OCI-LY7 (cell line): Measurements from ENCODE around the gene ACE. TPM values are rescaled to one million over a fixed set of nuclear protein-coding genes. Genes with fewer than 3 reads are reported as not detected.

Source experiments
- BruUV-seq: library from RNA; stranded (reverse); fragments of 400-500 nt; replicated peaks from 2 replicates; lab custom pipeline; 2021; lab: Mats Ljungman, UMichigan
- CTCF ChIA-PET: fragments of 300-600 bp; sonication (Branson Sonifier 250); formaldehyde crosslinking; loops from one replicate; lab custom pipeline; 2022; ENCODE audit warnings: antibody characterized with exemption; ENCODE audit not compliant: unreplicated experiment; lab: Charles Lee
- POLR2A ChIA-PET: fragments of 300-600 bp; sonication (Branson Sonifier 250); formaldehyde crosslinking; loops from one replicate; lab custom pipeline; 2022; ENCODE audit warnings: antibody characterized with exemption; lab: Charles Lee
- DNase-seq: peaks from one replicate; pipeline ENCODE4 v3.0.0-alpha.2; 2015; ENCODE audit warnings: low spot score
- H2AFZ ChIP-seq: fragments of 200-600 bp; sonication (generic), shearing (Covaris generic); 2 replicates; pipeline ENCODE4 v1.6.1; 2014; ENCODE audit warnings: mild to moderate bottlenecking, antibody characterized with exemption, low read length, moderate library complexity
- H3K27ac ChIP-seq: fragments of 200-600 bp; sonication (generic); 2 replicates; pipeline ENCODE4 v1.5.1; 2014; ENCODE audit warnings: mixed run types, low read depth, mild to moderate bottlenecking, moderate library complexity, low read length, inconsistent platforms; ENCODE audit not compliant: poor library complexity, severe bottlenecking
- H3K36me3 ChIP-seq: fragments of 200-600 bp; sonication (generic); 2 replicates; pipeline ENCODE4 v1.6.1; 2014; ENCODE audit warnings: mild to moderate bottlenecking, antibody characterized with exemption, low read length, moderate library complexity, mixed read lengths; ENCODE audit not compliant: insufficient read depth
- H3K4me1 ChIP-seq: fragments of 200-600 bp; sonication (generic); 2 replicates; pipeline ENCODE4 v1.5.1; 2014; ENCODE audit warnings: mild to moderate bottlenecking, low read length; ENCODE audit not compliant: insufficient read depth, poor library complexity, severe bottlenecking
- H3K4me2 ChIP-seq: fragments of 200-600 bp; sonication (generic); 2 replicates; pipeline ENCODE4 v1.6.1; 2014; ENCODE audit warnings: mild to moderate bottlenecking, low read length
- H3K4me3 ChIP-seq: fragments of 200-600 bp; sonication (generic); 2 replicates; pipeline ENCODE4 v1.5.1; 2014; ENCODE audit warnings: mild to moderate bottlenecking, low read depth, low read length; ENCODE audit not compliant: poor library complexity, severe bottlenecking
- H3K79me2 ChIP-seq: fragments of 200-600 bp; sonication (generic); 2 replicates; pipeline ENCODE4 v1.6.1; 2016; ENCODE audit warnings: low read depth, mild to moderate bottlenecking, low read length, moderate library complexity, mixed read lengths; ENCODE audit not compliant: insufficient read depth
- H3K9me2 ChIP-seq: fragments of 200-600 bp; sonication (generic); 2 replicates; pipeline ENCODE4 v1.6.1; 2016; ENCODE audit warnings: mild to moderate bottlenecking, low read length, mixed read lengths; ENCODE audit not compliant: insufficient read depth
- H3K9me3 ChIP-seq: fragments of 200-600 bp; sonication (generic); 2 replicates; pipeline ENCODE4 v1.6.1; 2014; ENCODE audit warnings: mild to moderate bottlenecking, mixed run types, low read length, mixed read lengths
- H4K20me1 ChIP-seq: fragments of 200-600 bp; sonication (generic); 2 replicates; pipeline ENCODE4 v1.6.1; 2014; ENCODE audit warnings: mild to moderate bottlenecking, antibody characterized with exemption, low read length, moderate library complexity, mixed read lengths; ENCODE audit not compliant: insufficient read depth
- CTCF ChIP-seq: fragments of 200-600 bp; sonication (generic); conservative IDR thresholded peaks from 2 replicates; pipeline ENCODE4 v1.5.1; 2014; ENCODE audit warnings: mild to moderate bottlenecking, antibody characterized with exemption, low read length, moderate library complexity, mixed read lengths
- EZH2phosphoT487 ChIP-seq: fragments of 200-600 bp; sonication (generic); IDR thresholded peaks from 2 replicates; pipeline ENCODE4 v1.6.1; 2018; ENCODE audit warnings: low read depth, borderline replicate concordance, mild to moderate bottlenecking, mixed run types, antibody characterized with exemption, low read length, moderate library complexity, mixed read lengths
- intact Hi-C: fragments of 100-400 bp; cut with micrococcal nuclease; formaldehyde crosslinking; loops from one replicate; pipeline ENCODE4 v1.10.0; 2022; ENCODE audit not compliant: unreplicated experiment
- total RNA-seq, 2 experiments: library from RNA; depleted of rRNA in 1 of 2; stranded (reverse); fragments of >200 nt in 1 of 2; shearing (Covaris generic) in 1 of 2; gene quantifications; 2 replicates each; pipeline ENCODE4 v1.2.3, GENCODE V29; 2014 to 2022

ACE gene
- total RNA-seq, 2 experiments from 2014 or later: 2.3 to 5.1 TPM

GRCh38 chr17:63498626-63499195 lies 21.9 kb downstream of the ACE start:
- no peaks in the 10 kb centered on the region for H3K4me1 ChIP-seq
- POLR2A ChIA-PET: no interaction called here
- H3K9me2 ChIP-seq: no peaks in the 10 kb centered on the region
- no peak for DNase-seq
- CTCF ChIA-PET: interaction anchor here (0.5 kb wide), 1 partner anchor 45 kb away, joined by 3 read pairs; no protein-coding TSS in a partner anchor
- no peak for TF ChIP-seq EZH2phosphoT487
- TF ChIP-seq CTCF: no peak
- H4K20me1 ChIP-seq: no peaks in the 10 kb centered on the region
- H3K79me2 ChIP-seq: no peaks in the 10 kb centered on the region
- H3K27ac ChIP-seq: no peak overlapping the region
- no peak overlapping the region for H3K4me2 ChIP-seq
- H2AFZ ChIP-seq: no peak overlapping the region
- no peak overlapping the region for H3K4me3 ChIP-seq
- no peaks in the 10 kb centered on the region for H3K36me3 ChIP-seq
- no peaks in the 10 kb centered on the region for H3K9me3 ChIP-seq
- no TSS peak for BruUV-seq
- intact Hi-C loops: no loop called here

GRCh38 chr17:63500543-63501390 lies 23.9 kb downstream of the ACE start:
- no peaks in the 10 kb centered on the region for H4K20me1 ChIP-seq
- H3K4me3 ChIP-seq: no peak overlapping the region
- intact Hi-C loops: no loop called here
- DNase-seq: no peak
- no peaks in the 10 kb centered on the region for H3K79me2 ChIP-seq
- H3K27ac ChIP-seq: no peak overlapping the region
- no peak for TF ChIP-seq CTCF
- 0 out of 2 replicates have a peak, but pooled peaks cover 6% of the 10 kb centered on the region for H3K9me3 ChIP-seq
- no peaks in the 10 kb centered on the region for H3K4me1 ChIP-seq
- H3K4me2 ChIP-seq: no peak overlapping the region
- POLR2A ChIA-PET: no interaction called here
- no TSS peak for BruUV-seq
- no peaks in the 10 kb centered on the region for H3K36me3 ChIP-seq
- no peak overlapping the region for H2AFZ ChIP-seq
- CTCF ChIA-PET: no interaction called here
- no peaks in the 10 kb centered on the region for H3K9me2 ChIP-seq

- Histone ChIP-seq H3K4me1 (no peaks in the 10 kb centered on the region), H2AFZ (no peak overlapping the region), H3K4me3 (no peak overlapping the region), H3K79me2 (no peaks in the 10 kb centered on the region), H3K4me2 (no peak overlapping the region), H3K27ac (no peak overlapping the region), H3K9me2 (no peaks in the 10 kb centered on the region), H3K9me3 (0 out of 2 replicates have a peak, but pooled peaks cover 7% of the 10 kb centered on the region), H4K20me1 (no peaks in the 10 kb centered on the region), H3K36me3 (no peaks in the 10 kb centered on the region)
- ChIA-PET CTCF (no interaction called here), POLR2A (interaction anchor here (0.5 kb wide), 2 partner anchors 35 to 317 kb away, joined by 3 to 5 read pairs; no protein-coding TSS in a partner anchor)
- TF ChIP-seq CTCF (no peak), EZH2phosphoT487 (no peak)
- intact Hi-C loops: no loop called here
- no TSS peak for BruUV-seq
- no peak for DNase-seq
Observed at GRCh38 chr17:63503341-63503705, 26.5 kb downstream of the ACE start.
